SK-N-SH treated with all-trans-retinoic acid at 6 μM for 48 hours (cell line): ENCODE results near the gene FTCDNL1.

Experiments used
- CSDC2 ChIP-seq: fragments of 250-450 bp; sonication (Bioruptor Pico); IDR thresholded peaks from 2 replicates; pipeline ENCODE4 v1.5.0; 2020; ENCODE audit warnings: mild to moderate bottlenecking, moderate library complexity
- GLIS3 ChIP-seq: fragments of 250-450 bp; sonication (Bioruptor Pico); IDR thresholded peaks from 2 replicates; pipeline ENCODE4 v1.5.0; 2020; ENCODE audit warnings: mild to moderate bottlenecking, moderate library complexity
- PATZ1 ChIP-seq: fragments of 250-450 bp; sonication (Bioruptor Pico); IDR thresholded peaks from 2 replicates; pipeline ENCODE4 v1.8.0; 2020; ENCODE audit warnings: mild to moderate bottlenecking, moderate library complexity, borderline replicate concordance
- RARB ChIP-seq: fragments of 250-450 bp; sonication (Bioruptor Pico); IDR thresholded peaks from 2 replicates; pipeline ENCODE4 v1.8.0; 2021; ENCODE audit warnings: mild to moderate bottlenecking, moderate library complexity
- ZNF565 ChIP-seq: fragments of 450-650 bp; formaldehyde crosslinking; conservative IDR thresholded peaks from 2 replicates; pipeline ENCODE4 v1.5.0; 2020; ENCODE audit warnings: low read depth, mild to moderate bottlenecking, moderate library complexity
- ZNF8 ChIP-seq: fragments of 450-650 bp; formaldehyde crosslinking; IDR thresholded peaks from 2 replicates; pipeline ENCODE4 v1.5.0; 2020; ENCODE audit warnings: mild to moderate bottlenecking, moderate library complexity

GRCh38 chr2:199896617-199897016 is 45.6 kb upstream of the FTCDNL1 start:
- TF ChIP-seq ZNF565 = no peak
- no peak for TF ChIP-seq ZNF8 (CRISPR knock-in tag)
- TF ChIP-seq RARB (CRISPR knock-in tag) = no peak
- TF ChIP-seq CSDC2 (CRISPR knock-in tag) = no peak
- no peak for TF ChIP-seq GLIS3 (CRISPR knock-in tag)
- no peak for TF ChIP-seq PATZ1 (CRISPR knock-in tag)
